GM12878 (cell line): ENCODE data around the gene SOX12. TPM values are rescaled to one million over a fixed set of nuclear protein-coding genes. Genes with fewer than 3 reads are reported as not detected.

ENCODE experiments used
- CHD1 ChIP-seq: IDR thresholded peaks from 2 replicates; pipeline ENCODE4 v1.6.1; 2012; ENCODE audit warnings: low read depth, low read length, improper control_type of control experiment
- FOS ChIP-seq: IDR thresholded peaks from 3 replicates; pipeline ENCODE4 v1.6.1; 2011; ENCODE audit warnings: borderline replicate concordance; ENCODE audit not compliant: insufficient read length; ENCODE audit errors: extremely low read depth
- FOXM1 ChIP-seq: IDR thresholded peaks from 2 replicates; pipeline ENCODE4 v1.6.1; 2012; ENCODE audit warnings: low read depth, mild to moderate bottlenecking, inconsistent platforms, low read length, moderate library complexity
- IKZF1 ChIP-seq: fragments of 450-650 bp; conservative IDR thresholded peaks from 2 replicates; pipeline ENCODE4 v1.6.1; 2017; ENCODE audit warnings: antibody characterized with exemption, mild to moderate bottlenecking
- KAT2A ChIP-seq: conservative IDR thresholded peaks from 2 replicates; pipeline ENCODE4 v1.6.1; 2011; ENCODE audit warnings: low read depth, low read length; ENCODE audit not compliant: control insufficient read depth
- MAX ChIP-seq: IDR thresholded peaks from 2 replicates; pipeline ENCODE4 v1.6.1; 2012; ENCODE audit warnings: low read depth, low read length, improper control_type of control experiment
- NFYB ChIP-seq: IDR thresholded peaks from 2 replicates; pipeline ENCODE4 v1.6.1; 2011; ENCODE audit warnings: low read depth, mild to moderate bottlenecking, low read length, improper control_type of control experiment, moderate library complexity; ENCODE audit not compliant: insufficient read depth
- NR2C1 ChIP-seq: fragments of 450-650 bp; IDR thresholded peaks from 2 replicates; pipeline ENCODE4 v1.6.1; 2017; ENCODE audit warnings: antibody characterized with exemption, mild to moderate bottlenecking, moderate library complexity
- NR2C2 ChIP-seq: IDR thresholded peaks from 2 replicates; pipeline ENCODE4 v1.6.1; 2011; ENCODE audit warnings: borderline replicate concordance, low read depth; ENCODE audit not compliant: control insufficient read depth, insufficient read length
- PAX5 ChIP-seq: IDR thresholded peaks from 2 replicates; pipeline ENCODE4 v1.6.1; 2011; ENCODE audit warnings: low read depth, low read length, borderline replicate concordance
- STAT1 ChIP-seq: fragments of 450-650 bp; conservative IDR thresholded peaks from 2 replicates; pipeline ENCODE4 v1.6.1; 2014; ENCODE audit warnings: antibody characterized with exemption, mild to moderate bottlenecking
- SUZ12 ChIP-seq: fragments of 200-600 bp; sonication (generic); IDR thresholded peaks from one replicate; pipeline ENCODE4 v1.6.1; 2018; ENCODE audit warnings: antibody characterized with exemption, mild to moderate bottlenecking; ENCODE audit not compliant: unreplicated experiment
- TARDBP ChIP-seq: IDR thresholded peaks from 2 replicates; pipeline ENCODE4 v1.6.1; 2016; ENCODE audit warnings: borderline replicate concordance
- polyA plus RNA-seq, 11 experiments: library from polyadenylated mRNA; depleted of rRNA in 4 of 11; unstranded in 6 of 11; stranded (reverse) in 5 of 11; fragments of >200 nt; fragmentation: Nextera tagmentation in 4 of 11; fragmentation: Illumina TruSeq in 1 of 11; extraction: Ambion mirVana in 4 of 11; extraction: Trizol in 1 of 11; gene quantifications; 1 replicate in 1 of 11; 2 replicates in 10 of 11; pipeline versions ENCODE4 v1.2.1 to v1.2.3, GENCODE V29; 2011 to 2016; ENCODE audit warnings: inconsistent platforms in 2 of 11, missing spikeins in 2 of 11, low read depth in 1 of 11
- total RNA-seq, 4 experiments: library from RNA; depleted of rRNA in 3 of 4; stranded (reverse); fragments of >200 nt in 3 of 4; fragmentation: Illumina TruSeq in 1 of 4; extraction: Trizol in 1 of 4; gene quantifications; 2 replicates each; pipeline versions ENCODE4 v1.2.1 to v1.2.3, GENCODE V29; 2013 to 2021
- TF ChIP-seq, protein P1 (sequence below): fragments of 450-650 bp; IDR thresholded peaks from 2 replicates; pipeline ENCODE4 v1.6.1; 2017; ENCODE audit warnings: antibody characterized with exemption, mild to moderate bottlenecking, moderate library complexity

Gene SOX12
- total and polyA plus RNA-seq, 10 of the 15 experiments (the other 5 are each of a cell fraction or from before 2014, with no cell fraction given): 0.50 to 17.9 (median 1.4) TPM

- TF ChIP-seq, protein P1, sequence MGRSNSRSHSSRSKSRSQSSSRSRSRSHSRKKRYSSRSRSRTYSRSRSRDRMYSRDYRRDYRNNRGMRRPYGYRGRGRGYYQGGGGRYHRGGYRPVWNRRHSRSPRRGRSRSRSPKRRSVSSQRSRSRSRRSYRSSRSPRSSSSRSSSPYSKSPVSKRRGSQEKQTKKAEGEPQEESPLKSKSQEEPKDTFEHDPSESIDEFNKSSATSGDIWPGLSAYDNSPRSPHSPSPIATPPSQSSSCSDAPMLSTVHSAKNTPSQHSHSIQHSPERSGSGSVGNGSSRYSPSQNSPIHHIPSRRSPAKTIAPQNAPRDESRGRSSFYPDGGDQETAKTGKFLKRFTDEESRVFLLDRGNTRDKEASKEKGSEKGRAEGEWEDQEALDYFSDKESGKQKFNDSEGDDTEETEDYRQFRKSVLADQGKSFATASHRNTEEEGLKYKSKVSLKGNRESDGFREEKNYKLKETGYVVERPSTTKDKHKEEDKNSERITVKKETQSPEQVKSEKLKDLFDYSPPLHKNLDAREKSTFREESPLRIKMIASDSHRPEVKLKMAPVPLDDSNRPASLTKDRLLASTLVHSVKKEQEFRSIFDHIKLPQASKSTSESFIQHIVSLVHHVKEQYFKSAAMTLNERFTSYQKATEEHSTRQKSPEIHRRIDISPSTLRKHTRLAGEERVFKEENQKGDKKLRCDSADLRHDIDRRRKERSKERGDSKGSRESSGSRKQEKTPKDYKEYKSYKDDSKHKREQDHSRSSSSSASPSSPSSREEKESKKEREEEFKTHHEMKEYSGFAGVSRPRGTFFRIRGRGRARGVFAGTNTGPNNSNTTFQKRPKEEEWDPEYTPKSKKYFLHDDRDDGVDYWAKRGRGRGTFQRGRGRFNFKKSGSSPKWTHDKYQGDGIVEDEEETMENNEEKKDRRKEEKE: no peak
- TF ChIP-seq FOXM1 (no peak), CHD1 (no peak), PAX5 (no peak), NR2C1 (no peak), NR2C2 (no peak), FOS (no peak), MAX (no peak), KAT2A (no peak), SUZ12 (no peak), NFYB (no peak), IKZF1 (no peak), STAT1 (no peak), TARDBP (no peak)
- TF ChIP-seq, all 136 proteins: peak for 0
These were observed 27.8 kb downstream of the SOX12 start (continued) for GRCh38 chr20:353166-353565.
